GM18505 (cell line): Measurements from ENCODE around the gene TBXT.

Experiments
- ATAC-seq: cut with Tn5 transposase; IDR thresholded peaks from one replicate; pipeline ENCODE4 v1.9.1; 2021; ENCODE audit not compliant: unreplicated experiment
- POLR2A ChIP-seq: IDR thresholded peaks from 4 replicates; pipeline ENCODE4 v1.6.1; 2011; ENCODE audit warnings: borderline replicate concordance; ENCODE audit not compliant: insufficient read depth, insufficient read length; ENCODE audit errors: extremely low read depth

TBXT gene

DNA sequence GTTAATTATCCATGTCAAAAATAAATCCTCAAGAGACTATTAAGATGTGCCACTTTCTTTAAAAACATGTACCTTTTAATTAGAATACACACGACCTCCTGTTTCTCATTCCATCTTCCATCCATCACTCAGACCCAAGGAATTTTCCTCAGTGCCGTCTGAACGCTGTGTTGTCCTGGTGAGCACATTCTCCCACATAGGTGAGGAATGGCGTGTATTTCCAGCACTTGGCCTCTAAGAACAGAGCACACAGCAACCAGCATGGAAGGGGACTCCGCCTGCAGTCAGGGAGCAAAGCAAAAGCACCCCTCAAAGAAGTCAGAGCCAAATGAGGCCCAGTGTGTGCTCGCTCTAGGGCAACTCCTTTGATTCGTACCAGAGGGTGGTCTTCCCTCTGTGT is 45.9 kb downstream of the TBXT start:
- no peak for TF ChIP-seq POLR2A

DNA sequence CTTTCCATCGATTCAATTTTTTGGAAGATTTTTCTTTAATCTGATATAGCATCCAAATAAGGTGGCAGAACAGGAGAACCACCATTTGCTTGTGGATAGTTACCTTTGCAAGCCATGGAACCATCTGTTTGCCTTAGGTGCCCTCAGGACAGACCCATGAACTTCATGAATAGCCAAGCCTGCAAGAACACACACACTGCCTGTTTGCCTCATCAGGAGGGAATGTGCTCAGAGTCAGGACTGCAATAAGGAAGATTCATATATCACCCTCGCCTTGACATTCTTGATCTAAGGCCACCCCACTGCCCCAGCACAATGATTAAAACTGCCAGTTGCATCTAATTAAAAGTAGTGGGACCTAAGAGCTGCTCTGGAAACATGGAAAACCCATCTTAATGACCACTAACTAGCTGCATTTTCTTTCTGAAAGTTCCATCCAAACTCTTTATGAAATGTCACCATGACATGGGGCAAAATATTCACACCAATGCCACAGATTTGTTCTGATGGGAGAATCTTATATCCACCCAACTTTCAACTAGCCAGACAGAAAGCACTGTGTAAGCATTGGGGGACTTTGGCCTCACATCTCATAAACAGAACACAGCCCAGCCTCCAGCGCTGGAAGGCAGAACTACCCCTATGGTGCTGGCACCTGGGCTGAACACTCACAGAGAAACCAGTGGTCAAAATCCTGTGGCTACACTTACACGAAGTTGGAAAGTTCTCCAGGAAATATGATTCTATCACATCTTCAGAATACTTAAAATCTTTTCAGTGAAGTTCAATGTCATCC is 48.3 kb downstream of the TBXT start:
- TF ChIP-seq POLR2A: no peak
- ATAC-seq: no peak

More for the DNA sequence above, 45.9 kb downstream of the TBXT start:
- no peak for ATAC-seq

DNA sequence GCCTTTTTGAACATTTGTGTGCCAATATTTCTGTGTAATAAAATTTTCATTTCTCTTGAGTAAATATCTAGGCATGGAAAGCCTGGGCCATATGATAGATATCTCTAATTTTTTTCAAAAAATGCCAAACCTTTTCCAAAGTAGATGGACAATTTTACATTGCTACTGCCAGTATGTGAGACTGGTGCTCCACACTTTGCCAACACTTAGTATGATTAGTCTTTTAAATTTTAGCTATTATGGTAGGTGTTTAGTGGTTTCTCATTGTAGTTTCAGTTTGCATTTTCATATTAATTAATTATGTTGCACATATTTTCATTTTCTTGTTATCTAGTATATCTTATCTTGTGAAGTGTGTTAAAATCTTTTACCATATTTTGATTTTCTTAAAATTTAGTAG is 52.0 kb downstream of the TBXT start:
- TF ChIP-seq POLR2A: no peak
- no peak for ATAC-seq

DNA sequence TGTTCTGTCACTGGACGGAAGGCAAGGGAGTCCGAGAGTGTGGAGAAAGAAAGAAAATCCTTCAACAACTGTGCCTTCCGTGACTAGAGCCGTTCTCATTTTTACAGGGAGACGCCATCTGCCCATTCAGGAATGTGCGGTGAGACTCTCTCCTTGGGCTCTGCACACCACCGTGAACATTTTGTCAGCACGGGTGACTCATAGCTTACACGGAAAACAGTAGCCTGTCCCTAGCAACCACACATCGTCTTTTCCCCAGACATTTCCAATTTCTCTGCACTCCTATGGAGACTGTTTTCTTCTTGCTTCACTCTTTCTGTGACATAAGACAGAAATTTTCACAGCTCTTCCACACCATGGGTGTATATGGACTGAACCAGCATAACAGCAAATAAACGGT is 55.1 kb downstream of the TBXT start:
- no peak for ATAC-seq
- TF ChIP-seq POLR2A: no peak

DNA sequence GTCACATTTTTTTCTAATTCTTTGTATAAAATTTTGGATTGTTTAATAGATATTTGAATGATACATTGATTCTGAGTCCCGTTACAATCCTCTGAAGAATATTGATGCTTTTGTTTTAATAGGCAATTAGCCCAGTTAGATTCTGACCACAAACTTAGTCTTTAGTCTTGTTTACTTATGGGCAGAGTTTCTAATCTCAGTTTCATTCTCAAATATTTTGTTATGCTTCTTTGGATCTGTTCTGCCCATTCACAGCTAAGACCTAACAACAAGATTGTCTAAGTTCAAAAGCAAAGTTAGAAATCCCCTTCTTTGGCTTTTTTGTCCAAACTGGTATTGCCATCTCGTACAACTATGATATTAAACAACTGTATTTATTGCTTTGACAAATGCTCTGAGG is 58.0 kb downstream of the TBXT start:
- no peak for ATAC-seq
- TF ChIP-seq POLR2A: no peak
